Right lobe of liver (tissue), 6 donors: ENCODE measurements around the gene RGS6. TPM values are rescaled to one million over a fixed set of nuclear protein-coding genes. Genes with fewer than 3 reads are reported as not detected.

Experiments used
- ATAC-seq, 4 donors: fragments of 200-7000 bp; cut with Tn5 transposase; one replicate each; pipeline ENCODE4 v1.9.1; 2020; ENCODE audit warnings: mild to moderate bottlenecking in 4 of 4, moderate library complexity in 4 of 4
- DNase-seq, 3 donors: peaks; one replicate each; pipeline ENCODE4 v3.0.0-alpha.2; 2020
- H3K27ac ChIP-seq, 3 donors: fragments of 200-600 bp; one replicate each; pipeline ENCODE4 v1.8.0; 2022
- H3K27me3 ChIP-seq, 2 donors: fragments of 200-600 bp; one replicate each; pipeline ENCODE4 v1.8.0; 2022
- H3K36me3 ChIP-seq, 4 donors: fragments of 200-600 bp; sonication (generic) in 1 of 4; one replicate each; pipeline versions ENCODE4 v1.5.1 to v1.8.0; 2017 to 2022; ENCODE audit warnings: control low read depth in 1 of 4
- H3K4me1 ChIP-seq, 4 donors: fragments of 200-600 bp; sonication (generic) in 1 of 4; one replicate each; pipeline versions ENCODE4 v1.5.1 to v1.8.0; 2017 to 2022; ENCODE audit warnings: control low read depth in 1 of 4
- H3K4me3 ChIP-seq, 3 donors: fragments of 200-600 bp; one replicate each; pipeline ENCODE4 v1.8.0; 2022
- H3K9me3 ChIP-seq, 4 donors: fragments of 200-600 bp; sonication (generic) in 1 of 4; one replicate each; pipeline versions ENCODE4 v1.5.1 to v1.8.0; 2017 to 2022; ENCODE audit warnings: control low read depth in 1 of 4
- POLR2A ChIP-seq: fragments of 450-650 bp; IDR thresholded peaks from one replicate; pipeline ENCODE4 v1.6.1; 2017; ENCODE audit warnings: antibody characterized with exemption, mild to moderate bottlenecking
- WGBS: methylation state at CpG from one replicate; pipeline ENCODE4 v1.1.6; 2018; ENCODE audit warnings: low coverage, low lambda C conversion rate; ENCODE audit not compliant: insufficient coverage; ENCODE audit errors: missing lambda C conversion rate; 5-methylcytosine and 5-hydroxymethylcytosine counted together
- intact Hi-C, 2 donors: fragments of 100-400 bp; cut with DNase I; formaldehyde crosslinking; loops; one replicate each; pipeline versions ENCODE4 v1.11.2 to v1.14.1; 2022
- total RNA-seq, 6 experiments: library from RNA; depleted of rRNA in 2 of 6; stranded (reverse); fragments of >200 nt in 2 of 6; fragmentation: NEBNext Ultra II Directional in 3 of 6; extraction: Animal tissue kit (Norgen Biotek cat#: 25700) in 3 of 6; gene quantifications; one replicate each; pipeline versions ENCODE4 v1.1.0 to v1.2.4, GENCODE V29; 2016 to 2023
- TF ChIP-seq, protein P1 (sequence below), 4 donors: fragments of 200-600 bp in 3 of 4; fragments of 450-650 bp in 1 of 4; IDR thresholded peaks; one replicate each; pipeline versions ENCODE4 v1.5.1 to v1.8.0; 2016 to 2022; ENCODE audit warnings: antibody characterized with exemption in 4 of 4, mild to moderate bottlenecking in 2 of 4
- donor health status: DM: no; HTN: yes; CAD: no.
- donor health status: DM: no; HTN: no; CAD: no.
- donor health status: DM: no; HTN: no; CAD: no.
- donor health status: DM: no; HTN: yes; CAD: no.
- donor health status: DM: no; HTN: yes; CAD: no.

RGS6 gene
- total RNA-seq, 6 experiments from 2014 or later, result 0.07 TPM; not detected in 5

- H3K9me3 ChIP-seq, result no peaks in the 10 kb centered on the region
- no peaks in the 10 kb centered on the region for H3K27me3 ChIP-seq
- DNase-seq (no peak), ATAC-seq (no peak)
- intact Hi-C loops, result no loop called here
- H3K4me1 ChIP-seq, result no peaks in the 10 kb centered on the region
- 54% methylated on average over 3 of the region's 3 CpGs for WGBS
- TF ChIP-seq, protein P1, sequence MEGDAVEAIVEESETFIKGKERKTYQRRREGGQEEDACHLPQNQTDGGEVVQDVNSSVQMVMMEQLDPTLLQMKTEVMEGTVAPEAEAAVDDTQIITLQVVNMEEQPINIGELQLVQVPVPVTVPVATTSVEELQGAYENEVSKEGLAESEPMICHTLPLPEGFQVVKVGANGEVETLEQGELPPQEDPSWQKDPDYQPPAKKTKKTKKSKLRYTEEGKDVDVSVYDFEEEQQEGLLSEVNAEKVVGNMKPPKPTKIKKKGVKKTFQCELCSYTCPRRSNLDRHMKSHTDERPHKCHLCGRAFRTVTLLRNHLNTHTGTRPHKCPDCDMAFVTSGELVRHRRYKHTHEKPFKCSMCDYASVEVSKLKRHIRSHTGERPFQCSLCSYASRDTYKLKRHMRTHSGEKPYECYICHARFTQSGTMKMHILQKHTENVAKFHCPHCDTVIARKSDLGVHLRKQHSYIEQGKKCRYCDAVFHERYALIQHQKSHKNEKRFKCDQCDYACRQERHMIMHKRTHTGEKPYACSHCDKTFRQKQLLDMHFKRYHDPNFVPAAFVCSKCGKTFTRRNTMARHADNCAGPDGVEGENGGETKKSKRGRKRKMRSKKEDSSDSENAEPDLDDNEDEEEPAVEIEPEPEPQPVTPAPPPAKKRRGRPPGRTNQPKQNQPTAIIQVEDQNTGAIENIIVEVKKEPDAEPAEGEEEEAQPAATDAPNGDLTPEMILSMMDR (IDR thresholded peaks at IDR 0.05), result no peak
- TF ChIP-seq POLR2A, result no peak
- no peak overlapping the region for H3K27ac ChIP-seq
- no peak overlapping the region for H3K4me3 ChIP-seq
- H3K36me3 ChIP-seq, result no peaks in the 10 kb centered on the region
Measured at GRCh38 chr14:72120315-72120714, 188.1 kb downstream of the RGS6 start.

- WGBS, result 43% methylated on average over 3 of the region's 3 CpGs
- no peaks in the 10 kb centered on the region for H3K4me1 ChIP-seq
- ATAC-seq (no peak), DNase-seq (no peak)
- H3K9me3 ChIP-seq, result no peaks in the 10 kb centered on the region
- no peaks in the 10 kb centered on the region for H3K27me3 ChIP-seq
- TF ChIP-seq, protein P1 (IDR thresholded peaks at IDR 0.05), result no peak
- TF ChIP-seq POLR2A, result no peak
- no peak overlapping the region for H3K4me3 ChIP-seq
- H3K36me3 ChIP-seq, result no peaks in the 10 kb centered on the region
- intact Hi-C loops, result no loop called here
- no peak overlapping the region for H3K27ac ChIP-seq
Measured at GRCh38 chr14:72123755-72124154, 191.5 kb downstream of the RGS6 start.

GRCh38 chr14:72124171-72124570 is 191.9 kb downstream of the RGS6 start:
- H3K4me1 ChIP-seq, result no peaks in the 10 kb centered on the region
- no peak for ATAC-seq
- no peak overlapping the region for H3K4me3 ChIP-seq
- no peak for TF ChIP-seq POLR2A
- TF ChIP-seq, protein P1 (IDR thresholded peaks at IDR 0.05), result no peak
- H3K9me3 ChIP-seq, result no peaks in the 10 kb centered on the region
- no peaks in the 10 kb centered on the region for H3K36me3 ChIP-seq
- no peak for DNase-seq
- H3K27me3 ChIP-seq, result no peaks in the 10 kb centered on the region
- 45% methylated on average over 4 of the region's 4 CpGs for WGBS
- intact Hi-C loops, result no loop called here
- no peak overlapping the region for H3K27ac ChIP-seq

DNA sequence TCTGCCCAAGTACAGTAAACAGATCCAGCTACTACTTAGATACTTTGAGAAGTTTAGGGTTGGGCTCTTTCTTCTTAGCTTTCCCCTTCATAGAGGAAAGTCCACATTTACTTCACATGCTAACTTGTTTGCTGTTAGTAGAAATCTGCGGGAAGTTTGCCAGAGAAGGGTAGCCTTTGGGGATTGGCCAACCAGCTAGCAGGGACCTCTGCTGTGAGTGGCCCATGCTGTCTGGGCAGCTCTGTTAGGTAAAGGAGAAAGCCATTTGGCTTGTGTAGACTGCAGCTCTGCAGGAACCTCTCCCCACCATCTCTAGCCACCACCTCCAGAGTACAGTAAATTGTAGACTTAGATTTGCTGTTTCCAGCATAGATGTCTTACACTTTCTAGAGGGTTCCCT is 193.9 kb downstream of the RGS6 start:
- Histone ChIP-seq H3K36me3 (no peaks in the 10 kb centered on the region), H3K9me3 (no peaks in the 10 kb centered on the region), H3K27ac (no peak overlapping the region), H3K4me3 (no peak overlapping the region), H3K4me1 (peaks cover 0 to 5% (median 0%) of the 10 kb centered on the region in 4 donors), H3K27me3 (no peaks in the 10 kb centered on the region)
- intact Hi-C loops, result no loop called here
- ATAC-seq (no peak), DNase-seq (no peak)
- TF ChIP-seq, protein P1 (IDR thresholded peaks at IDR 0.05), result no peak
- TF ChIP-seq POLR2A, result no peak
- WGBS, result no CpG with 5 or more reads among the region's 1 CpG

DNA sequence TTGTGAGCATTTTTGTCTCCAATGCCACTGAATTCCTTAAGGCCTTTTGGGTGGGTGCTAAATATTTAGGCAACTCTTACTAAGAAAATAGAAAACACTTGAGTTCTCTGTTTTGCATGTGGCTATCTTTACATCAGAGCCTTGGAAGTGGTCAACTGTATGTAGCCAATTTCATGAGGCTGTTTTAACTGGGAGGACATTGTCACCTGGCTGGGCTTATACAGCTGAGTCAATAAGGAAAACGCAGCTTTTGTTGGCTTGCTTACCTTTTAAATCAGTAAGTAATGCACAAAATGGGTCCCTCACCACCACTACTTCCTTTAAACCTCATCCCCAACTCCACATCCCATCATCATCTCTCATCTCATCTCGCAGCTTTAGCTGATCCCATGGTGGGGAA is 194.3 kb downstream of the RGS6 start:
- no peaks in the 10 kb centered on the region for H3K36me3 ChIP-seq
- TF ChIP-seq POLR2A, result no peak
- TF ChIP-seq, protein P1 (IDR thresholded peaks at IDR 0.05), result no peak
- ATAC-seq (no peak), DNase-seq (no peak)
- H3K27me3 ChIP-seq, result no peaks in the 10 kb centered on the region
- H3K27ac ChIP-seq, result no peak overlapping the region
- 25% methylated on average over 1 of the region's 2 CpGs for whole genome bisulfite sequencing
- H3K4me3 ChIP-seq, result no peak overlapping the region
- intact Hi-C loops, result no loop called here
- peaks cover 0 to 5% (median 0%) of the 10 kb centered on the region in 4 donors for H3K4me1 ChIP-seq
- H3K9me3 ChIP-seq, result no peaks in the 10 kb centered on the region
